ENCODE data around the gene SPRR4.

SPRR4 gene

GRCh38 chr1:152996633-152997400, 26.4 kb downstream of the SPRR4 start:
- Histone ChIP-seq H3K27me3 (ENCODE audit: insufficient read depth, poor library complexity, severe bottlenecking) (no peaks in the 10 kb centered on the region), H3K27ac (replicated peaks) (no peak overlapping the region), H3K4me3 (replicated peaks; ENCODE audit: insufficient read depth, low read length) (no peak overlapping the region)
- DNase-seq (ENCODE audit: low read depth in 1 of 2, low spot score in 1 of 2), result no peak
- TF ChIP-seq SPI1 (IDR thresholded peaks at IDR 0.05; ENCODE audit: borderline replicate concordance, low read depth) (no peak), GABPA (IDR thresholded peaks at IDR 0.05; ENCODE audit: low read depth) (no peak), POLR2AphosphoS5 (IDR thresholded peaks at IDR 0.05; ENCODE audit: low read depth) (no peak), CTCF (IDR thresholded peaks at IDR 0.05; ENCODE audit: insufficient read depth, low read length) (no peak), REST (IDR thresholded peaks at IDR 0.05; ENCODE audit: insufficient replicate concordance, low read depth) (no peak)

GRCh38 chr1:152997901-152998300, 27.5 kb downstream of the SPRR4 start:
- no peak for DNase-seq (ENCODE audit: low read depth in 1 of 2, low spot score in 1 of 2)
- no peaks in the 10 kb centered on the region for H3K27me3 ChIP-seq (ENCODE audit: insufficient read depth, poor library complexity, severe bottlenecking)
- no peak overlapping the region for H3K4me3 ChIP-seq (replicated peaks; ENCODE audit: insufficient read depth, low read length)
- H3K27ac ChIP-seq (replicated peaks), result no peak overlapping the region
- TF ChIP-seq REST (IDR thresholded peaks at IDR 0.05; ENCODE audit: insufficient replicate concordance, low read depth), result no peak
- TF ChIP-seq GABPA (IDR thresholded peaks at IDR 0.05; ENCODE audit: low read depth), result no peak
- no peak for TF ChIP-seq SPI1 (IDR thresholded peaks at IDR 0.05; ENCODE audit: borderline replicate concordance, low read depth)
- TF ChIP-seq CTCF (IDR thresholded peaks at IDR 0.05; ENCODE audit: insufficient read depth, low read length), result no peak
- TF ChIP-seq POLR2AphosphoS5 (IDR thresholded peaks at IDR 0.05; ENCODE audit: low read depth), result no peak

GRCh38 chr1:152998476-152998875, 28.0 kb downstream of the SPRR4 start:
- Histone ChIP-seq H3K27ac (replicated peaks) (no peak overlapping the region), H3K4me3 (replicated peaks; ENCODE audit: insufficient read depth, low read length) (no peak overlapping the region), H3K27me3 (ENCODE audit: insufficient read depth, poor library complexity, severe bottlenecking) (no peaks in the 10 kb centered on the region)
- DNase-seq (ENCODE audit: low read depth in 1 of 2, low spot score in 1 of 2), result no peak
- TF ChIP-seq POLR2AphosphoS5 (IDR thresholded peaks at IDR 0.05; ENCODE audit: low read depth) (no peak), GABPA (IDR thresholded peaks at IDR 0.05; ENCODE audit: low read depth) (no peak), CTCF (IDR thresholded peaks at IDR 0.05; ENCODE audit: insufficient read depth, low read length) (no peak), REST (IDR thresholded peaks at IDR 0.05; ENCODE audit: insufficient replicate concordance, low read depth) (no peak), SPI1 (IDR thresholded peaks at IDR 0.05; ENCODE audit: borderline replicate concordance, low read depth) (no peak)

All from HL-60 (cell line).